Mesenteric fat pad (tissue), 1 donor: ENCODE data around the gene ZNF528. TPM values are rescaled to one million over a fixed set of nuclear protein-coding genes. Genes with fewer than 3 reads are reported as not detected.

ENCODE experiments used
- DNase-seq: peaks from one replicate; pipeline ENCODE4 v3.0.0-alpha.2; 2020; ENCODE audit warnings: low spot score
- long read RNA-seq: library from polyadenylated mRNA; unstranded; transcript quantifications from one replicate; pipeline ENCODE4 v2.0.0, GENCODE V29; 2020
- total RNA-seq: library from RNA; stranded (reverse); fragmentation: NEBNext Ultra II Directional; extraction: Animal tissue kit (Norgen Biotek cat#: 25700); gene quantifications from one replicate; pipeline ENCODE4 v1.2.1, GENCODE V29; 2021
- donor health status: DM: yes; HTN: yes; CAD: no.

Gene ZNF528
- 11.0 TPM for total RNA-seq
- long read RNA-seq, result 0 reads

DNA sequence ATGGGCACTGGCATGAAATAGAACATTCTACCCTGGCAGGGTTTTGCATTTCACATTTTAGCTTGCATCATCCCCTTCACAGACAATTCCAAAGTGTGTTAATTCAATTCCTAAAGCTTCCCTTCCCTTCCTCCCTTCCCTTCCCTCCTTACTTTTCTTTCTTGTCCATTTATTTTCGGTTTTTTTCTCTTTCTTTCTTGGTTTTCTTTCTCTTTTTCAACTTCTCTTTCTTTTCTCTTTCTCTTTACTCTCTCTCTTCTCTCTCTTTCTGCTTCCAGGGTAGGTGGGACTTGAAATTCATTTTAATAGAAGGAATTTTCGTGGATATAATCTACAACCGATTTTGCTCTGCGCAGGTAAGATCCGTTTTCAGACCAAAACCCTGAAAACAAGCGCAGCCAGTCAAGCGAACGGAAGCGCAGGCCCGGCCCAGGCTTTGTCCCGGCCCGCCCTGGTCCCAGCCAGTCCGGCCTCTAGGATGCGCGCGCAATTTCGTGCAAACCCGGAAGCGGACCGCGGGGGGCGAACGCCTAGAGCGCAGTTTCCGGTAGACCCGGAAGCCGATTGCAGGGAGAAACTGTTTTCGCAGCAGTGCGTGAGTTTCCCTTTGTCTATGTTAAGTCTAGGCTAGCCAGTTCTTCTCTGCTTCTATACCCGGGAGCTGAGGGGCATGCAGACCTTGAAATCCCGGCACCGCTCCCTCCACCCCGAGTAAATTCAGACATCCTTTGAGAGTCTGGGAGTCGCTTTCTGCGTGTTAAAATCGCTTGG, at the start of gene ZNF528:
TSS of gene ZNF528 (plus strand) at position 540 of the 771 bp plus-strand sequence. CDS start 4,165 bp downstream, outside the sequence.
- DNase-seq, result peak; percentile 99

DNA sequence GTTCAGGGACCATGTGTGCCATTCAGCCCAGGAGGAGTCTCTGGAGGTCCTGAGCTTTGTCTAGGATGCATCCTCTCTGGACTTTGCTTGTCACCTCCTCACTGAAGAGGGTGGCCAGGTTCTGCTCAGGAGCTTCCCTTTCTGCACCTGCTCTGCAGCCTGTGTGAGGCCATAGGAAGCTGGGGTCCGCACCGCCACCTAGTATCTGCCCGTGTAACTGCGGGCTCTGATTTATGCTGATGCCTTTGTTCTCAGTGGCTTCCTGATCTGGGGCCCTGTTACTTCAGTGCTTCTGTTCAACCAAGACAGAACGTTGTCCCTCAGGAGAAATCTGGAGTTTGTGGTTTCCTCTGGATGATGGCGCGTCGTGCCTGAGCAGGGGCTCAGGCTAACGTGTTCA, 46.1 kb upstream of the ZNF528 start:
- DNase-seq, result no peak

DNA sequence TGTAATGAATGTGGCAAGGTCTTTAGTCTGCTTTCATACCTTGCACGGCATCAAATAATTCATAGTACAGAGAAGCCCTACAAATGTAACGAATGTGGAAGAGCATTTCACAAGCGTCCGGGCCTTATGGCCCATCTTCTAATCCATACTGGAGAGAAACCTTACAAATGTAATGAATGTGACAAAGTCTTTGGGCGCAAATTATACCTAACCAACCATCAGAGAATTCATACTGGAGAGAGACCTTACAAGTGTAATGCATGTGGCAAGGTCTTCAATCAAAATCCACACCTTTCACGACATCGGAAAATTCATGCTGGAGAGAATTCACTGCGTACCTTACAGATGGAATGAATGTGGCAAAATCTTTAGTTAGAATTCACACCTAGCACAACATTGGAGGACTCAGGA, 31.2 kb upstream of the ZNF528 start:
- DNase-seq, result no peak

DNA sequence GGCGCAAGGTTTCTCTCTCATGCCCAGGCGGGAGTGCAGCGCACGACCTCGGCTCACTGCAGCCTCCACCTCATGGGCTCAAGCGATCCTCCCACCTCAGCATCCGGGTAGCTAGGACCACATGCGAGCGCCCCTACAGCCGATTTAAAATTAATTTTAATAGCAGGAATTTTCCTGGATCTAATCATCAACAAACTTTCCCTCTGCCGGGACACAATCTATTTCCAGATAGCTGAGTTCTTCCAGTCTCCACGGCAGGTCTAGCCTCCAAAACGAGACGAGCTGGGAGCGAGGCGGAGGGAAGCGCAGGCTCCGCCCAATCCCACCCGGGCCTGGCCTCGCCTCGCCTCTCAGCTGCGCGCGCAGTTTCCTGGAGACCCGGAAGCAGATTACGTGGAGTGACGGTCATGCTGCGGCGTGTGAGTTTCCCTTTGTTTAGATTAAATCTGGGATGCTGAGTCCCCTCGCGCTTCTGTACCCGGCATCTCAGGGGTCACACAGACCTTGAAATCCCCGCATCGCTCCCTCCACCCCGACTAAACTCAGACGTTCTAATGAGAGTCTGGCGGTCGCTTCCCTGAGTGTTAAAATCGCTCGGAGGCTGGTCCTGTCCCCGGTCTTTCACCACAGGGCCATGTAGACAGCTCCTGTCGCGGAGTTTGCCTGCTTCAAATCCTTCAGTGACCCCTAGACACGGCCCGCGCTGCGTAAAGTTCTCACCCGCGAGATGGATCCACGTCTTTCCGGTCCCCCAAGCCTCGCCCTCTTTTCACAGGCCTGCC, 27.9 kb upstream of the ZNF528 start, which contains the start of gene ZNF880:
TSS of gene ZNF880 (plus strand) at position 365 of the 782 bp plus-strand sequence. CDS start at position 408, 43 bp downstream.
- peak; percentile 95 for DNase-seq

DNA sequence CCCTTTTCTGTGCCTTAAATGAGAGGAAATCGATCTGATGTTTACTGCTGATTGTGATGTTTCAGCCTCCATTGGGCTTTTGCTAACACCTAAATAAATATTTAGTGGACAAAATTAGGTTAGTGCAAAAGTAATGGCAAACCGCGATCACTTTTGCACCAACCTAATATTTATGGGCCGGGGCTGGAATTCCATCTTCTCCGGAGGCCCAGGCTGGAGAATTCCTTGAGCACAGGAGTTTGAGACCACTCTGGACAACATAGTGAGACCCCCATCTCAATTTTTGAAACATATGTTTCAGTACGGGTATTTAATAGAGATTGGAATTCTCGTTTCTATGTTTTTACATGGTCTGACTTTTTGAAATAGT, 27.3 kb upstream of the ZNF528 start:
- no peak for DNase-seq

DNA sequence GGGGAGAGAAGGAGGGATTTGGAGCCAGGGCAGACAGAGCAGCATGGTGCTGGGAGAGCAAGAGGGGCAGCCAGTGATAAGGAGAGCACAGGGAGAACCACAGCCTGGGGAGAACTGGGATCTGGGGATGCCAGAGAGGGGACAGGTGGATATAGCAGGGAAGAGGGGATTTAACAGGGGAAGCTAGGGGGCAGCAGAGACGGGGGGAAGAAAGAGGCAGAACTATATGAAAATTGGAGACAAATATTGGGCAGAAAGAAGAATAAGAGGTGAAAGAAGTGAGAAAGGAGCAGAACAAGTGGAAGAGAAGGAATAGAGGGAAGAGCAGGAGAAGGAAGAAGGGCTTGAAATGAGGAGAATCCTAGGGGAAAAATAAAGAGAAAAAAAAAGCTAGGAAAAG, 6.5 kb upstream of the ZNF528 start:
- DNase-seq, result no peak

DNA sequence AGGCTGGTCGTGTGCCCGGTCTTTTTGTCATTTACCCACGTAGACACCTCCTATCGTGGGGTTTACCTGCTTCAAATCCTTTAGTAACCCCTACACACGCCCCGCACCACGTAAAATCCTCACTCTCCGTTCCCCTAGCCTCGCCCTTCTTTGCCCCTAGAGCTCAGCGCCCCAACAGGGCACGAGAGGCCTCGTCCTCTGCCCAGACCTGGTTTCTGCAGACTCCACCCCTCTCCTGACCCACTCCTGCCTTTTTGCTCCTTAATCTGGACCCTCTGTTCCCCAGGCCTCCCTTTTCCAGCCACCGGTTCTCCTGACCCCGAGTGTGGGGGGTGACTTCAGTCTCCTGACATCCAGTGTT, 412 bp downstream of the ZNF528 start:
- DNase-seq, result no peak

DNA sequence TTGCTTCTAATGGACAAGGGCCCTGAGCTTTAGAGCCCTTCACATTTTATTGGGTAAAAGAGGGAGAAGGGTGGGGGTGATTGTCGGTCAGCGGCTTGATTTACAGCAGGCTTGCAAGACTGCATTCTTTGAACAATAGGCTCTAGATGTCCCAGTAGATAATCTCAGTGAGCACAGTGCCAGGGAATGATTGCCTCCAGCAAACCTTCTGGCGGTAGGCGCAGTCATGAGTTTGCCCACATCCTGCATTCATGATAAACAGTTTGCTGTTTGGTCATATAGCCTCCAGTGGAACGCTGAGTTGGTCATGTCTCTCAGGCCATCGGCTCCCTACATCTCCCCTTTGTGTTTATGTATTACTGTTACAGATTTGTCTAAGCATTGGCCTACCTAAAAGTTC, 12.6 kb downstream of the ZNF528 start:
- DNase-seq, result no peak

DNA sequence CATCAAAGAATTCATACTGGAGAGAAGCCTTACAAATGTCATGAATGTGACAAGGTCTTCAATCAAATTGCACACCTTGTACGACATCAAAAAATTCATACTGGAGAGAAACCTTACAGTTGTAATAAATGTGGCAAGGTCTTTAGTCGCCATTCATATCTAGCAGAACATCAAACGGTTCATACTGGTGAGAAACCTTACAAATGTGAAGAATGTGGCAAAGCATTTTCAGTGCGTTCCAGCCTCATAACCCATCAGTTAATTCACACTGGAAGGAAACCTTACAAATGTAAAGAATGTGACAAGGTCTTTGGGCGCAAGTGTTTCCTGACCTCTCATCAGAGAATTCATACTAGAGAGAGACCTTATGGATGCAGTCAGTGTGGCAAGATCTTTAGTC, 18.1 kb downstream of the ZNF528 start:
- DNase-seq, result no peak

DNA sequence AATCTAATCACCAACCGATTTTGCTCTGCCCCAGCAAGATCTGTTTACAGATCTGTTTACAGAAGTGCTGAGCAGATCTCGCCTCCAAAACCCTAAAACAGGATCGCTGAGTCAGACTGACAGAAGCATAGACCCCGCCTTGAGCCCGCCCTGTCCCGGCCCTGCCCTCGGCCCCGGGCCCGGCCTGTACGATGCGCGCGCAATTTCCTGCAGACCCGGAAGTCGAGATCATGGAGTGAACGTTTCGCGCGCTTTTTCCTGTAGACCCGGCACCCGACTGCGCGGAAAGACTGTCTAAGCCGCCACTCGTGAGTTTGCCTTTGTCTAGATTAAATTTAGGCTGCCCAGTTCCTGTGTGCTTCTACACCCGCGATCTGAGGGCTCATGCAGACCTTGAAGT, 31.3 kb downstream of the ZNF528 start, which contains the start of gene ZNF534:
TSS of gene ZNF534 (plus strand) at position 212 of the 400 bp plus-strand sequence. CDS start 2,327 bp downstream, outside the sequence.
- DNase-seq, result no peak

DNA sequence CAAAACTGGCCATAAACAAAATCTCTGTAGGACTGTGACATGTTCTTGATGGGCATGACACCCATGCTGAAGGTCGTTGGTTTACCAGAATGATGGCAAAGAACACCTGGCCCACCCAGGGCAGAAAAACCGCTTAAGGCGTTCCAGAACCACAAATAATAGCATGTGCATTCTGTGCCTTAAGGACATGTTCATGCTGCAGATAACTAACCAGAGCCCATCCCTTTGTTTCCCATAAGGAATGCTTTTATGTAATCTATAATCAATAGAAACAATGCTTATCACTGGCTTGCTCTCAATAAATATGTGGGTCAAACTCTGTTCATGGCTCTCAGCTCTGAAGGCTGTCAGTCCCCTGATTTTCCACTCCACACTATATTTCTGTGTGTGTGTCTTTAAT, 44.5 kb downstream of the ZNF528 start:
- DNase-seq, result no peak

DNA sequence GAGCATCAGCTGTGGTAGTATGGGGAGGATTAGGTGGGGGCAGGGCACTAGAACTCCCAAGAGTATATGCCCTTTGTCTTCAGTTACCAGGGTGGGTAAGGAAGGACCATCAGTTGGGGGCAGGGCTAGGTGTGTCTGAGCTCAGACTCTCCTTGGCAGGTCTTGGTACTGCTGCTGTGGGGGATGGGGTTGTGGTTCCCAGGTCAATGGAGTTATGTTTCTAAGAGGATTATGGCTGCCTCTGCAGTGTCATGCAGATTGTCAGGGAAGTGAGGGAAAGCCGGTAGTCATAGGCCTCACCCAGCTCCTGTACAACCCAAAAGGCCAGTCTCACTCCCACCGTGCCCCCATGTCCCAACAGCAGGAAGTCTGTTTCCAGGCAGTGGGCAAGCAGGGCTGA, 46.9 kb downstream of the ZNF528 start:
- DNase-seq, result no peak

DNA sequence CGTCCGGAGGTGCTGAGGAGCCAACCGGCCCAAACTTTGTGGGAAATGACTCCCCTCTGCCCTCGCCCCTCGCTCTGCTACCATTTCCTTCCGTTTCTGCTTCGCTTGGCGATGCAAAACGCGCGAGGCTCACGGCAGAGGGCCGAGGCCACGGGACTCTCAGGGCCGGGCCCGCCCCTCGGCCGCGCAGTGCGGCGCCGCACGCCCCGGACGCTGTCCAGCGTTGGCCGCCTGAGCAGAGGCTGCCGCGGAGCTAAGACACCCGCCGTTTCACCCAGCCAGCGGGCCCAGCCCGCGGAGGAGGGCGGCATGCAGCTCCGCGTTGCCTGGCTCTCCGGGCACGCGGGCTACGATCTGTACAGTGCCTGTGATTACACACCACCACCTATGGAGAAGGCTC, 53.6 kb downstream of the ZNF528 start:
- no peak for DNase-seq

DNA sequence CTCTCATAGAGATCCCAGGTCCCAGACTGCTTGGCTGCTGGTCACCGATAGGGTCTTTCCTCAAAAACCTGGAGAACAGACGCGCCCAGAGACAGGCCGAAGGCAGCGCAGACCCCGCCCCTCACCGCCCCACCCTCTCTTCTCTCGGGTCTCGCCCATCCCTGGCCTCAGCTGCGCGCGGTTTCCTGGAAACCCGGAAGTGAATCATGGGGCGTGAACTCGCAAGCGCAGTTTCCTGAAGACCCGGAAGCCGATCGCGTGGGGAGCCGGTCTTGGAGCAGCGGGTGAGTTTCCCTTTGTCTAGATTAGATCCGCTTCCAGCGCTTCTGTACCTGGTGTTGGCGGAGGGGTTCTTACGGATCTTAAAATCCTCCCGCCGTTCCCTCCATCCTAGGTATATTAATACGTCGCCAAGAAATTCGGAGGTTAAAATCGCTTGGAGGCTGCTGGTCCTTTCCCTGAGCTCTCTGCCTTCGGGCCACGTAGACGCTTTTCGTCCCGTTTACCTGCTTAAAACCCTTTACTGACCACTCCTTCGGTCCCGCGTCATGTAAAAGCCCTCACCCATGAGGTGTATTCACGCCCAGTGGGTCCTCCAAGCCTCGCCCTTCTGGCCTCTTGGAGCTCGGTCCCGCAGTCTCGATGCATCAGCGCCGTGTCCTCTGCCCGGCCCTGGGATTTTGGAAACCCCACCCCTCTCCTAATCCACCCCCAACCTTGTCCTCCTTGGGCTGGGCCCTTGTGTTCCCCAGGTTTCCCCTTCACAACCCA, 55.9 kb downstream of the ZNF528 start, which contains the start of gene ZNF578:
TSS of gene ZNF578 (plus strand) at position 230 of the 771 bp plus-strand sequence. CDS start 48,293 bp downstream, outside the sequence.
- no peak for DNase-seq

DNA sequence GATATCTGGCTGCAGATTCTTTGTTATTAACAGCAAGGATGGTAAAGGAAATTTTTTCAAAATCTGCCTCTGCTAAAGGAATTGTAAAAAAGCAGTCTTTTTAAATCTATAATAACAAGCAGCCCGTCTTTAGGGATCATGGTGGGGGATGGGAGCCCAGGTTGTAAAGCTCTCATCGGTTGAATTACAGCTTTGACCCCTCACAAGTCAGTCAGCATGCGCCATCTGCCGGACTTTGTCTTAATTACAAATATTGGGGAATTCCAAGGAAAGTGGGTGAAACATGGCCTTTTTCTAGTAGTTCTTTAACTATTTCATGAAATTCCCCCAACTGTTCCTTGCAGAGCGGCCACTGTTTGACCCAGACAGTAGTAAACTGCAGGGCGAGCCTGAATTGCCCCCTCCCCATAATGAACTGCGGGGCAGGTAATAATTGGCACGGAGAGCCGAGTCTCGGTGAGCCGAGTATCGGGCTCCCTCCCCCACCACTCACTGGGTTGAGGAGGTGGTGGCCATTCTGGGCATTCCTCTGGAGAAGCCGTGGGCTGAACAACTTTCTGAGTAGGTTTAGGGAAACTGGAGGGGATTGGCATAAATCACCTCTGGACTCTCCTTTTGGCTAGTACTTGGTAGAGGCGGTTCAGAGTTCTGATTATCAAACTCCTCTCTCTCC, 67.3 kb downstream of the ZNF528 start:
- DNase-seq, result peak; percentile 67

Other genes starting within 250 kb of the ZNF528 start
- 8.2 TPM for gene ZNF836, start 226.2 kb upstream of the ZNF528 start, total RNA-seq
- gene PPP2R1A, start 207.8 kb upstream of the ZNF528 start, total RNA-seq, result 184 TPM
- gene ZNF766, start 128.3 kb upstream of the ZNF528 start, total RNA-seq, result 10.1 TPM
- 10.1 TPM for gene ZNF480, start 100.7 kb upstream of the ZNF528 start, total RNA-seq
- 1.1 TPM for gene ZNF610, start 61.6 kb upstream of the ZNF528 start, total RNA-seq
- gene ZNF880, start 27.9 kb upstream of the ZNF528 start, total RNA-seq, result 13.6 TPM
- not detected for gene ZNF534, start 31.3 kb downstream of the ZNF528 start, total RNA-seq
- 1.5 TPM for gene ZNF578, start 55.7 kb downstream of the ZNF528 start, total RNA-seq
- 15.5 TPM for gene ZNF808, start 129.8 kb downstream of the ZNF528 start, total RNA-seq
- 11.2 TPM for gene ZNF701, start 172.4 kb downstream of the ZNF528 start, total RNA-seq
- gene ZNF83, start 240.5 kb downstream of the ZNF528 start, total RNA-seq, result 30.0 TPM